ENCODE results near the gene ZNF543. TPM values are rescaled to one million over a fixed set of nuclear protein-coding genes. Genes with fewer than 3 reads are reported as not detected.

ZNF543 gene
- total RNA-seq, 1 experiment from 2014 or later = 8.4 TPM

DNA sequence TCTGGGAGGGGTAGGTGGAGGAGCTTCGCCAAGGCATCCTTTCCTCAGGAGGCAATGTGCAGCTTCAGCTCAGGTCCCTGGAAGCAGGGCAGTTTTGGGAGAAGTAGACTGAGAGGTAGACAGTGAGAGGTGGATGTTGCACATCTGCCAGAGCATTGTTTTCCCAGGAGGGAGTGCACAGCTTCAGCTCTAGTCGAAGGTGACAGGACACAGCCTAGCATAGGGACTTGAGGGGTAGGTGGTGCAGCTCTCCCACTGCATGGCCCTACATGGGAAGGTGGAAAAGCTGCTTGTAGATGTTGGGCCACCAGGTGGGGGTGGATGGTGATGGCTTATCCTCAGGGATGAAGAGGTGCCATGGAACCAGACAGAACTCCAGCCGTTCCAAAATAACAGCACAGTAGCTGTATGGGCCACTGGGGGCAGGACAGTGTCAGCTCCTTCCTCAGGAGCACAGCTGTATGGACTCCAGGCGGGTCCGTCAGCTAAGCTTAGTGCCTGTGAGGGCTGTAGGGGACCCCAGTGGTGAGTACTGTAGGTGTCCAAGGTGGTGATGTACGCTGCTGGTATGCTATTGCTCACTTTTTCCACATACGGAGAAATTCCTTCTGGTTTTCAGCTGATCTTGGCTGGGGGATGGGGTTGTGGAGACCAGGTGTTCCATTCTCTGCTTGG, 17.4 kb upstream of the ZNF543 start:
- peak; percentile 42; the same call in 2 of the 3 replicates for TF ChIP-seq CTCF (conservative IDR thresholded peaks at IDR 0.05)
- peak overlapping the region in 1 of 2 experiments; percentile 13; a peak in 1 of 5 replicates for H3K4me3 Mint-ChIP-seq
- Histone ChIP-seq H3K4me2 (ENCODE audit: insufficient read depth, insufficient read length, low read length) (no peak overlapping the region), H3K27ac (ENCODE audit: insufficient read length, low read depth, low read length) (no peak overlapping the region), H2BK120ac (ENCODE audit: low read depth, low read length, poor library complexity, severe bottlenecking) (no peak overlapping the region), H4K8ac (replicated peaks; ENCODE audit: insufficient read length, low read depth, low read length) (no peak overlapping the region), H2BK15ac (ENCODE audit: low read depth, low read length) (no peak overlapping the region), H3K79me1 (ENCODE audit: insufficient read depth, low read depth, low read length, poor library complexity, severe bottlenecking) (peaks cover 3% of the 10 kb centered on the region), H4K91ac (ENCODE audit: insufficient read length, low read depth, low read length) (no peak overlapping the region), H3K18ac (ENCODE audit: insufficient read length, low read depth, low read length) (no peak overlapping the region), H3K14ac (ENCODE audit: insufficient read depth, low read length) (no peak overlapping the region), H3K23ac (ENCODE audit: insufficient read length, low read depth, low read length) (no peak overlapping the region), H4K5ac (ENCODE audit: insufficient read length, low read depth, low read length) (no peak overlapping the region), H2BK20ac (ENCODE audit: low read depth, low read length, poor library complexity, severe bottlenecking) (no peak overlapping the region), H3K56ac (ENCODE audit: insufficient read length, low read depth, low read length) (no peak overlapping the region), H3K79me2 (ENCODE audit: insufficient read depth, low read length) (no peaks in the 10 kb centered on the region; the same call in 1 of the 2 replicates), H3T11ph (ENCODE audit: low read length) (no peak overlapping the region), H4K20me1 (ENCODE audit: control insufficient read depth, insufficient read depth, insufficient read length) (no peaks in the 10 kb centered on the region), H3K4ac (ENCODE audit: low read depth, low read length) (no peak overlapping the region), H3K27me3 (ENCODE audit: insufficient read depth, low read length) (no peaks in the 10 kb centered on the region), H2AK5ac (ENCODE audit: insufficient read length, low read length) (no peak overlapping the region), H3K9ac (ENCODE audit: extremely low read depth, insufficient read length, low read length) (no peak overlapping the region), H3K9me3 (ENCODE audit: control insufficient read depth, low read depth, low read length) (no peaks in the 10 kb centered on the region), H2AFZ (ENCODE audit: low read length) (no peak overlapping the region), H2BK12ac (ENCODE audit: insufficient read length, low read depth, low read length) (no peak overlapping the region), H3K23me2 (ENCODE audit: insufficient read length, low read depth, low read length, poor library complexity, severe bottlenecking) (no peaks in the 10 kb centered on the region), H3K4me1 (ENCODE audit: insufficient read depth, low read length) (no peaks in the 10 kb centered on the region), H2BK5ac (ENCODE audit: insufficient read length, low read length) (no peak overlapping the region)
- peaks cover 0 to 7% of the 10 kb centered on the region in 2 experiments; a peak in 1 of 4 replicates for H3K4me1 Mint-ChIP-seq
- no peaks in the 10 kb centered on the region for H3K27me3 Mint-ChIP-seq (ENCODE audit: low read depth)
- WGBS (ENCODE audit: extremely low coverage, insufficient read length, low lambda C conversion rate) = no CpG with 5 or more reads among the region's 7 CpGs
- DNase-seq = no peak
- peak overlapping the region in 2 of 3 experiments; percentile 68 to 81; a peak in 4 of 7 replicates for H3K27ac Mint-ChIP-seq
- H3K9me3 Mint-ChIP-seq = no peaks in the 10 kb centered on the region; a peak in 1 of 5 replicates
- peaks cover 16 to 44% (median 24%) of the 10 kb centered on the region in 3 experiments for H3K36me3 Mint-ChIP-seq (ENCODE audit: insufficient read depth in 1 of 3, low read depth in 3 of 3)

Data from H9 (cell line).